Stomach (tissue), 9 donors: ENCODE data around the gene BRD3. TPM values are rescaled to one million over a fixed set of nuclear protein-coding genes. Genes with fewer than 3 reads are reported as not detected.

Experiments
- DNase-seq, 2 donors: peaks; one replicate each; pipeline versions ENCODE4 v3.0.0 to v3.0.0-alpha.2; 2013 to 2019
- H3K27ac ChIP-seq, 5 donors: fragments of 200-600 bp in 4 of 5; sonication (generic) in 4 of 5; one replicate each; pipeline ENCODE4 v1.5.1; 2013 to 2019; ENCODE audit warnings: mild to moderate bottlenecking in 1 of 5, moderate library complexity in 1 of 5
- H3K27me3 ChIP-seq, 3 donors: fragments of 200-600 bp; sonication (generic); one replicate each; pipeline ENCODE4 v1.5.1; 2017 to 2019; ENCODE audit warnings: mixed run types in 1 of 3
- H3K36me3 ChIP-seq, 4 donors: fragments of 200-600 bp; sonication (generic); 1 replicate in 3 of 4; 2 replicates in 1 of 4; pipeline ENCODE4 v1.5.1; 2016 to 2019
- H3K4me1 ChIP-seq, 4 donors: fragments of 200-600 bp; sonication (generic); one replicate each; pipeline ENCODE4 v1.5.1; 2016 to 2019
- H3K4me3 ChIP-seq, 4 donors: fragments of 200-600 bp; sonication (generic) in 3 of 4; one replicate each; pipeline ENCODE4 v1.5.1; 2016 to 2019; ENCODE audit warnings: mild to moderate bottlenecking in 1 of 4
- H3K9me3 ChIP-seq, 4 donors: fragments of 200-600 bp; sonication (generic); one replicate each; pipeline ENCODE4 v1.5.1; 2016 to 2019
- EP300 ChIP-seq: sonication (generic); formaldehyde crosslinking; IDR thresholded peaks from one replicate; pipeline ENCODE4 v1.6.1; 2017; ENCODE audit warnings: antibody characterized with exemption
- POLR2A ChIP-seq, 4 donors: fragments of 450-650 bp; IDR thresholded peaks; one replicate each; pipeline ENCODE4 v1.6.1; 2016; ENCODE audit warnings: antibody characterized with exemption in 4 of 4, control low read depth in 2 of 4, mild to moderate bottlenecking in 1 of 4, moderate library complexity in 1 of 4
- POLR2AphosphoS5 ChIP-seq, 3 donors: sonication (generic); formaldehyde crosslinking; IDR thresholded peaks; one replicate each; pipeline ENCODE4 v1.6.1; 2016; ENCODE audit warnings: antibody characterized with exemption in 3 of 3
- WGBS, 5 donors: extraction: QIAGEN DNeasy Blood & Tissue Kit in 3 of 5; methylation state at CpG; one replicate each; pipeline versions ENCODE4 v1.1.5 to v1.1.7; 2013 to 2018; 5-methylcytosine and 5-hydroxymethylcytosine counted together
- intact Hi-C: fragments of 100-400 bp; cut with DNase I; formaldehyde crosslinking; loops from one replicate; pipeline ENCODE4 v1.15.1; 2023; ENCODE audit warnings: low total_unique reads
- polyA plus RNA-seq, 3 donors: library from polyadenylated mRNA; stranded (reverse); fragments of 200-250 nt; gene quantifications; one replicate each; pipeline ENCODE4 v1.2.3, GENCODE V29; 2013
- total RNA-seq, 5 donors: library from RNA; depleted of rRNA; stranded (reverse); fragments of >200 nt; gene quantifications; one replicate each; pipeline versions ENCODE4 v1.1.0 to v1.2.3, GENCODE V29; 2014 to 2016
- TF ChIP-seq, protein P1 (sequence below), 7 experiments: fragments of 450-650 bp in 4 of 7; fragments of 200-600 bp in 3 of 7; sonication (generic) in 3 of 7; IDR thresholded peaks; one replicate each; pipeline ENCODE4 v1.5.1; 2016 to 2019; ENCODE audit warnings: antibody characterized with exemption in 7 of 7, control low read depth in 2 of 7, mild to moderate bottlenecking in 1 of 7
- donor health status: healthy with polysubstance abuse.
- donor health status: Bipolar disorder and iron deficiency.
- donor health status: healthy.

Gene BRD3
- total and polyA plus RNA-seq, 8 donors = 6.4 to 29.0 (median 16.7) TPM

DNA sequence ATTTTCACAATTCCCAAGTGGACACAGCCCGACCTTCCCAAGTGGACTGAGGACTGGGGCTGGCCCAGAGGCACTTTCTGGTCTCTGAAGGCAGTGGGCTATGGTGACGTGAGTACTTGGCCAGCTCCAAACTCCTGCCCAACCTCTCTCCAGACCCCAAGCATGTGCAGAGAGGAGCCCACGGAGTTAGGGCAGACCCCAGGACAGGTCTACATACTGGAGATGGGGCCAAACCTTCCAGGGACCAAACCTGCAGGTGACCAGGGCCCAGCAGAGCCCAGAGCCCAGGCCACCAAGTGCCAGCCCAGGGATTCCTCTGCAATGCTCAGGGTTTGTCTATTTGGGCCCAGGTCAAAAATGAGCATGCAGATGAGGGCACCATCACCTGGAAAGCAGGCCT is 15.3 kb downstream of the BRD3 start:
- TF ChIP-seq, protein P1, sequence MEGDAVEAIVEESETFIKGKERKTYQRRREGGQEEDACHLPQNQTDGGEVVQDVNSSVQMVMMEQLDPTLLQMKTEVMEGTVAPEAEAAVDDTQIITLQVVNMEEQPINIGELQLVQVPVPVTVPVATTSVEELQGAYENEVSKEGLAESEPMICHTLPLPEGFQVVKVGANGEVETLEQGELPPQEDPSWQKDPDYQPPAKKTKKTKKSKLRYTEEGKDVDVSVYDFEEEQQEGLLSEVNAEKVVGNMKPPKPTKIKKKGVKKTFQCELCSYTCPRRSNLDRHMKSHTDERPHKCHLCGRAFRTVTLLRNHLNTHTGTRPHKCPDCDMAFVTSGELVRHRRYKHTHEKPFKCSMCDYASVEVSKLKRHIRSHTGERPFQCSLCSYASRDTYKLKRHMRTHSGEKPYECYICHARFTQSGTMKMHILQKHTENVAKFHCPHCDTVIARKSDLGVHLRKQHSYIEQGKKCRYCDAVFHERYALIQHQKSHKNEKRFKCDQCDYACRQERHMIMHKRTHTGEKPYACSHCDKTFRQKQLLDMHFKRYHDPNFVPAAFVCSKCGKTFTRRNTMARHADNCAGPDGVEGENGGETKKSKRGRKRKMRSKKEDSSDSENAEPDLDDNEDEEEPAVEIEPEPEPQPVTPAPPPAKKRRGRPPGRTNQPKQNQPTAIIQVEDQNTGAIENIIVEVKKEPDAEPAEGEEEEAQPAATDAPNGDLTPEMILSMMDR (IDR thresholded peaks at IDR 0.05) = no peak
- TF ChIP-seq POLR2A (IDR thresholded peaks at IDR 0.05) (no peak), EP300 (no peak), POLR2AphosphoS5 (IDR thresholded peaks at IDR 0.05) (no peak)
- no peak for DNase-seq
- peaks cover 34 to 63% (median 61%) of the 10 kb centered on the region in 4 donors for H3K4me1 ChIP-seq
- no peaks in the 10 kb centered on the region for H3K27me3 ChIP-seq
- H3K9me3 ChIP-seq = no peaks in the 10 kb centered on the region
- H3K4me3 ChIP-seq = no peak overlapping the region
- no peak overlapping the region for H3K27ac ChIP-seq
- WGBS, 5 donors = 91 to 93% (median 93%) methylated on average over 3 of the region's 3 CpGs
- intact Hi-C loops = no loop called here
- peaks cover 51 to 63% (median 61%) of the 10 kb centered on the region in 4 donors for H3K36me3 ChIP-seq

DNA sequence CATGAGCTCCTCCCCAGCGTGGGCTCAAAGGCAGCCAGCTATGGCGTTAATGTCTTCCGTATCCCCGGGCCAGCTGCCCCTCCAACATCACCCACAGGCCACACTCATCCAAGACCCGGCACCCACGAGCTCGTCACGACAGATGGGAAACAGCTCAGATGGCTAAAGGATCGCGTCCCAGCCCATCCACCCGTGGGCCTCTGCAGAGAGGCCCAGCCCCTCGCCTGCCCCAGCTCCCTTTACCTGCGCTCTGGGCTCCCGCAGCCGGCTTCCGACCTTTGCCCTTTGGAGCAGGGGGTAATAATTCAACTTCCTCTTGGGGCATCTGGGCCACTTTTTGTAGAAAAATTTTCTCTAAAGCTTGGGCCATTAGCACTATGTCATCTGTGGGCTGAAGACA is 16.5 kb downstream of the BRD3 start:
- H3K4me3 ChIP-seq = no peak overlapping the region
- H3K9me3 ChIP-seq = no peaks in the 10 kb centered on the region
- DNase-seq = no peak
- no peaks in the 10 kb centered on the region for H3K27me3 ChIP-seq
- peaks cover 24 to 55% (median 49%) of the 10 kb centered on the region in 4 donors for H3K4me1 ChIP-seq
- no peak overlapping the region for H3K27ac ChIP-seq
- intact Hi-C loops = no loop called here
- no peak for TF ChIP-seq POLR2A (IDR thresholded peaks at IDR 0.05)
- TF ChIP-seq, protein P1 (IDR thresholded peaks at IDR 0.05) = no peak
- no peak for TF ChIP-seq EP300
- no peak for TF ChIP-seq POLR2AphosphoS5 (IDR thresholded peaks at IDR 0.05)
- WGBS, 5 donors = 84 to 89% (median 84%) methylated on average over 13 to 16 of the region's 16 CpGs
- H3K36me3 ChIP-seq = peaks cover 62 to 74% (median 72%) of the 10 kb centered on the region in 4 donors

DNA sequence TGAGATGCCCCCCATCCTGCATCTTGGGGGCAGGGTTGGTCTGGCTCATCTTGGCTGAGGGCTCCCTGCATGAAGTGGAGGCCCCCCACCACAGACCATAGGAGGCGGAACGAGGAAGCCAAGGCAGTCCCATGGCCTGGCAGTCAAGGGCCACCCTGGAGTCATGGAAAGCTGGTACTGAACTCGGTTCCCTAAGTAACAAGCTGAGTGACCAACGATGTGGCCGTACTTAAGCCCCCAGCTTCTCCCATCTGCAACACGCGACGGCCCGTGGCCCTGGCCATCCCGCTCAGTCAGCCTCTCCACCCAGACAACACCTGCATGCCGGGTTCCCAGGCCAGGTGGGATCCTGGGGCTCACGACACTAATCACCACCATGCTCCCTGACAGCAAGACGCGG is 17.1 kb downstream of the BRD3 start:
- no peak for DNase-seq

DNA sequence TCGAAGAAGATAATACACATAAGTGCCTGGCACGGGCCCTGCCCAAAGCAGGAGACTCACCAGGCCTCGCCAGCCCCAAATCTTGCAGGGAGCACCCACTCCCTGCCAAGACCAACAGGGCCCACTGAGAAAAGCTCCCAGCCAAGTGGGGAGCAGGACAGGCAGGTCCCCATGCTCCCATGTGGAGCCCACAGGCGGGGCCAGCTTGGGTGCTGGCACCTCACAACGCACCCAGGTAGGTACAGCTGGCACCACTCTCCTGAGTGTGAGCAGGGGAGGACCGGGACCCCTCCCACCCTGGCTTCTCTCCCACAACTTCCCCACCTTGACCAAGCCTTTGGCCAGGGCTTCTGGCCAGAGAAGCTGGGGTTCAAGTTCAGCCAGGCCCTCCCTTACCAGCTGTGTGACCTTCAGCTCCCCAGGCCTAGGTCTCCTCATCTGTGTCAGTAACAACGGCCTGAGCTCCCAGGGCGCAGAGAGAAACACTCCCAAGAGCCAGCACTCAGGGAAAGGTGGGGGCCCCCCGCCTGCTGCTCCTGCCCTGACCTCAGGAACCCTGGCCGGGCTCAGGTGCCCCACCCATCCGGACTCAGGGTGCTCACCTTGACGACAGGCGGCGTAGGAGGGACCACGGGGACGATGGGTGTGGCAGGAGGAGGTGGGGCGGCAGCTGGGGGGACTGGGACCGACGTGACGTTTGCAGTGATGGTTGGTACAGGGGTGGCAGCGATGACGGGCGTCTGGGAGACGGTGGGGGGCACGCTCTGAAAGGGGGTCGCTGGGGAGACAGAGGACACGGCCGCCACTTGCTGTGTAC is 17.8 kb downstream of the BRD3 start:
- TF ChIP-seq, protein P1 (IDR thresholded peaks at IDR 0.05) = no peak
- TF ChIP-seq POLR2A (IDR thresholded peaks at IDR 0.05) = no peak
- TF ChIP-seq POLR2AphosphoS5 (IDR thresholded peaks at IDR 0.05) = no peak
- no peak for TF ChIP-seq EP300
- Histone ChIP-seq H3K27ac (peak overlapping the region; percentile 29 to 58 (median 35)), H3K4me1 (peaks cover 11 to 42% (median 36%) of the 10 kb centered on the region in 4 donors), H3K9me3 (no peaks in the 10 kb centered on the region), H3K27me3 (no peaks in the 10 kb centered on the region), H3K4me3 (no peak overlapping the region), H3K36me3 (peaks cover 75 to 88% (median 86%) of the 10 kb centered on the region in 4 donors)
- intact Hi-C loops = no loop called here
- 52 to 79% (median 65%) methylated on average over 26 to 28 of the region's 28 CpGs for WGBS, 5 donors
- DNase-seq = peak; percentile 47 to 57

More for the DNA sequence above, 17.1 kb downstream of the BRD3 start:
- peaks cover 68 to 80% (median 78%) of the 10 kb centered on the region in 4 donors for H3K36me3 ChIP-seq
- TF ChIP-seq POLR2A (IDR thresholded peaks at IDR 0.05) = no peak
- TF ChIP-seq, protein P1 (IDR thresholded peaks at IDR 0.05) = no peak
- no peak for TF ChIP-seq EP300
- TF ChIP-seq POLR2AphosphoS5 (IDR thresholded peaks at IDR 0.05) = no peak
- no peaks in the 10 kb centered on the region for H3K27me3 ChIP-seq
- WGBS, 5 donors = 81 to 100% (median 89%) methylated on average over 2 to 14 of the region's 14 CpGs
- H3K9me3 ChIP-seq = no peaks in the 10 kb centered on the region
- intact Hi-C loops = no loop called here
- no peak overlapping the region for H3K27ac ChIP-seq
- H3K4me3 ChIP-seq = no peak overlapping the region
- peaks cover 18 to 49% (median 43%) of the 10 kb centered on the region in 4 donors for H3K4me1 ChIP-seq
